Activated CD8-positive, alpha-beta memory T cell treated with anti-CD3 and anti-CD28 coated beads, Interleukin-2, amount 50 U/mL, for 1 hour (primary cell): ENCODE data around the gene EWSR1.
"Not testable (repeated sequence)": the region's sequence is repeated elsewhere in the genome, so short reads cannot be mapped to it uniquely, and the experiment has no call there.

Experiments
- DNase-seq: peaks from one replicate; pipeline ENCODE4 v3.0.0-alpha.2; 2020; ENCODE audit errors: extremely low read depth

Gene EWSR1

DNA sequence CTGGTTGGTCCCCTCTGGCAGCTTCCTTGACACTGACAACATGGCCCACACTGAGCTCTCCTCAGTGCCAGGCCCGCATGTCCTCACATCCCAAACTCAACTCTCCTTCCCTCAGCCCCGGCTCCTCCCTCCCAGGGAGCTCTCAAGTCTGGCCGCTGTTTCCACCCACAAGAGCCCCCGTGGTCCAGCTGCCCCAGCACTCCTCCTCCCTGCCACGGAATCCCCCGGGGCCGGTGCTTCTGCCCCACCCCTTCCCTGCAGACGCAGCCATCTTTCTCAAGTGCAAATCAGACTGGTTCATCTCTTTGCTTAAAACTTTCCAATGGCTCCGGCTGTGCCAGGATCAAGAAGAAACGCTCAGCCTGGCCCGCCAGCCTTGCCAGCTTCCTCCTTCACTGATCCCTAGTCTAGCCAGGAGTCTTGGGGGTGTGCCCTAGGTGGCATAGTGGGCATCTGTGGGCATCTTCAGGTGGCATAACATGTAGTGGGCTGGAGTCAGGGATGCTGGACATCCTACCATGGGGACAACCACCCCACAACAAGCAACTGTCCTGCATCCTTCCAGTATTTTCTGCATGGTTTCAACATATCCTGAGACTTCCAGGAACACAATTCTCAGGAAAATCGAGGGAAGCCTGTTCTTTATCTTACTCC, 69.7 kb downstream of the EWSR1 start:
- no peak for DNase-seq

DNA sequence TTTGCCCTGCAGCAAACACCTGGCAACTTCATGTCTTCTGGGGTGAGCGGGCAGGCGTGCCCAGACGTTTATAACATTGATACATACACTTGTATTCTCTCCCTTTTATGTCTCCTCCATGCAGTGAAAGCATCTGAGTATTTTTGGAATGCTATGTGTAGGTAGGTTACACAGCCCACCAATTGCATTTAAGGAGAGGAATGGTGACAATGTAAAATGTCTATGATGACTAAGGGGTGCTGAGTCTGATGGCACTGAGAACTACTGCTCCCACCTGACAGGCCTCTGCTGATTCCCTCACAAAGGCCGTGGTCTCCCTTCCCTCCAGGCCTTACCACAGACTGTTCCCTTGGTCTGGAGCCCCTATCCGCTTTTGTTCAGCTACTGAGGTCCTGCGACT, 70.3 kb downstream of the EWSR1 start:
- DNase-seq: no peak

DNA sequence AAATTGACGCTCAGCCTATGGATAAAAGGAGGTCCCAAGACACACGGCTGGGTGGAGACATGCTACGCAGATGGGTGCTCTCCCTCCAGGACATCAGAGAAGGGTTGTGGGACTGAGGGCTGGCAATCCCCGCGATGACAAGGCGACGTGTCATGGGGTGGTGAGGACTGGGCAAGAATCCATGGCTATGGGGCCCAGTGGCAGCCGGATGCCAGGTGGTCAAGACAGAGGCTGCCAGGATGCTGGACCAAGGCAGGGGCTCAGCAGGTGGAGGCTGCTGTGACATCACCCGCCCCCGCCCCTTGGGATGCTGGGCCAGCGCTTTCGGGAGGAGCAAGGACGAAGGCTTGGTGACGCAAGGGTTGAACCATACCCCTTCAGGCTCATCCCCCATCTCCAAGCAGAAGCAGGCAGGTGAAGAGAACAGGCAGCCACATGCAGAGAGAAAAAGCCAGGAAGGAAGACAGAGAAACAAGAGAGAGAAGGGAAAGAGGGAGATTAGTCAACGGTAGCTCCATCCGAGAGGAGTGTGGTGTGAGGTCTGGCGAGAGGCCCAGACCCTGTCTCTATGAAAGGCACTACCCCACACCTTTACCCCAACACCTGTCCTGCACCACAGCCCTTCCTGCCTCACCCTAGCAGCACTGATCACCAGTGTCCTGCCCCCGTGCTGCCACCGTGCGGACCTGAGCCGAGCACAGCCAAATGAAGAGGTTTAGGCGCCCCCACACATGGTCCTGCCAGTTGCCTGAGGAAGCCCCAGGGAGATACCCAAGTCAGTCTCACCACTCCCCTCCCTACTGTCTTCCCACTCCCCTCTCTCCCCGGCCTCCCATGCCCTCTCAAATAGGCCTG, 71.5 kb downstream of the EWSR1 start:
- no peak for DNase-seq

GRCh38 chr22:29340566-29340965, 72.5 kb downstream of the EWSR1 start:
- DNase-seq: no peak

DNA sequence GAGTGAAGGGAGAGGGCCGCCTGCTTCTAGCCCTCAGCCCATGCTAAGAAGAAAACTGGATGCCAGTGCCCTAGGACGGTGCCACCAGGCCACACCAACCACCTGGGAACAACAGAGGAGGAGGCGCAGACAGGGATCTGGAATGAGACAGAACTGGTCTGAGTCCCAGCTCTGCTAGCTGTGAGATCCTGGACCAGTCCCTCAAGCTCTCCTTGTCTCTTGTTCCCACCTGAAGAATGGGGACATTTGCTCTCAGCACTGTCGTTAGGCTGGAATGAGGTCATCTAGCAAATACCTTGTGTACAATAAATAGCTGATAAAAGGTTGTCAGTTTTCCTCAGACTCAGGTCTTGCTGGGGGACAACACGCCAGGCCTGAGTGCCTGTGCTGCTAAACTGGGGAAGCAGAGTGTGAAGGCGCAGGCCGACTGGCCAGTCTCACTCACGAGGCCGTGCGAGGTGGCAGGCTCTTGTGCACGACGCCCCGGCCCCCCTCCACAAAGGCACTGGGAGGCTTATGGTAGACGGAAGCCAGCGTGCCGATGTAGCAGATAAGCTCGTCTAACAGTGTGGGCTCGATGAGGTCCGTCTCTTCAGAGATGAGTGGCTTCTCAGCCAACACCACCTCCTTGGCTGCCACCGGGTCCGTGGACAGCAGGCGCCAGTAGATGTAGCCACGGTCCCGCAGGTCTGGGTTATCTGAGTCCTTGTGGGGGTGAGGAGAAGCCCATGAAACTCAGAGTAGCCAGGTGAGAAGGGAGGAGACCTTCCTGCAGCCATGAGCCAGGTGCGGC, 73.2 kb downstream of the EWSR1 start:
- DNase-seq: no peak

- DNase-seq: no peak
Observed at GRCh38 chr22:29341849-29342127, 73.7 kb downstream of the EWSR1 start.

DNA sequence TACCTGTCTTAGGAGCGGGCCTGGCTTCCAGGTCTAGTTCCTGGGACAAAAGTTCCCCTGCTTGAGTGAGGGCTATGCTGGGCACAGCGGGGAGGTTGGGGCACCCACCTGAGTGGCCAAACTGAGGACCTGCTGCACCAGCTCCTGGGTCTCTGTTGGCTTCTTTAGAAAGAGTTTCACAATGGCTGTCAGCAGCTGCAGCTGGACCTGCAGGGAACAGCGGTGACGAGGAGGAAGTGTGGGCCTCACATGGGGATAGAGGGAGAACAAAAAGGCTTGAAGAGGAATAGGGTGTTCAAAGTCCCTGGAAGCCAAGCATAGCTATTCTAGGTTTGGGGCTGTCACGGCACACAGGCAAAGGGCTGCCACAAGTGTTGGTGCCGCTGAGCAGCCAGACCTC, 74.1 kb downstream of the EWSR1 start:
- DNase-seq: no peak

DNA sequence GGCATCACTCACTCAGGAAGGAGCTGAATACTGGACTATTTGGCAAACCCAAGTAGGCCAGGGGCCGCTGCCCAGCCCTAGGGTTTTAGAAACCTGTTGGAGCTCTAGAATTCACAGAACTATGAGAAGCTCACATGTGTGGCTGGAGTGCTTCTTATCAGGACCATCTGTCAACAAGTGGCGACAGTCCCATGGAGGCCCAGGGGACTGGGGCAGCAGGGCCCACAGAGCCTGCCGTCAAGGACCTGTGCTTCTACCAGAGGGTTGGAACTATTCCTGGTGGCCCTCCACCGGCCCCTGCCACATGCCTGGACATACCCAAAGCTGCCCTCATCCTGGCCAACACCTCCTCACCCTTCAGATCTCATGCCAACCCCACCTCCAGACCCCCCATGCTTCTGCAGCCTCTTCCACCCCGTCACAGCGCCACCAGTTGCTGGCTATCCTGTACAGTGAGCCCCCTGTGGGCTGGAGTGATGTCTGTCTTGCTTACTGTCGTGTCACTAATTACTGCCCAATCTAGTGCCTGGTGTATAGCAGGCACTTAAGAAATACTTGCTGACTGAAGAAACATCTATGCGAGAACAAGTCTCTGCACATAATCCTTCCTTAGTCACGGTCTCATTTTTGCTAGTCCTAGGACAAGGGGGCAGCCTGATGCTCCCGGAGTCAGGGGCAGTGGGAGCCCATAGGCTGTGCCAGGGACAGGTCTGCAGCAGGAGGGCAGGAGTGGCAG, 74.7 kb downstream of the EWSR1 start:
- no peak for DNase-seq

DNA sequence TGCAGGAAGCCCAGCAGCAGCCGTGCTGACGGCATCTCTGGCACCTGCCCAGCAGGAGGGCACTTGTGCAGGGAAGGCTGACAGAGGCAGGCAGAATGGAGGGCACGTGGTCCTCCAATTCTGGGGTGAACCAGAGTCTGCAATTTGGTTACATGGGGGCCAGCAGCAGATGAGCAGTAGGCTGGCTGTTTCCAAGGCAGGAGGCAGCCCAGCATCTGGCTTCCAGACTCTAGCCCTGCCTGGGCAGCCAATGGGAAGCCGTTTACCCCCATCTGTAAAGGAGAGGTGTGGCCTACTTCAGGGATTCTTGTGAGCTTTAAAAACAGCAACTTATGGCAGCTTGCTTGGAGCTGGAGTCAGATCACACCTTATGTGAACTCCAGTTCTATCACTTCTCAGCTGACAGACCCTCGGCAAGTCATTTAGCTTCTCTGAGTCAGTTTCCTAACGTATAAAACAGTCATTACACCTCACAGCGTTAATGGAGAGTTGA, 75.3 kb downstream of the EWSR1 start:
- DNase-seq: no peak

- no peak for DNase-seq
Observed at GRCh38 chr22:29344137-29344536, 76.1 kb downstream of the EWSR1 start.

GRCh38 chr22:29344889-29345288, 76.8 kb downstream of the EWSR1 start:
- DNase-seq: not testable (repeated sequence)

DNA sequence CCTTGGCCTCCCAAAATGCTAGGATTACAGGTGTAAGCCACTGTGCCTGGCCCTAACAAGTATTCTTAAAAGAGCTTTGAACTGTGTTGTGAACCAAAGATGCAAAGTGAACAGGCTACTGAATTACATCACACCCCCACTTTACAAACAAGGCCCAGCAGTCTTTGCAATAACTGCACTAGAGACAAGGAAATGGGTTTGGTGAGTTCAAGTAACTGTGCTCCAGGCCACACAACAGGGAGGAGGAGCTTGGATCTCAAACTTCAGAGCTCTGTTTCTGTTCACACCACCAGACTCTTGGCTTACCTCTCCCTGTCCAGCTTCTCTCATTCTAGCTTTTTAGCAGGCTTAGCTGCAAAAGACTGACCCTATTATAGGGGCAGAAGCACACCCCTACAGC, 77.9 kb downstream of the EWSR1 start:
- no peak for DNase-seq

GRCh38 chr22:29346659-29347058, 78.6 kb downstream of the EWSR1 start:
- DNase-seq: no peak

DNA sequence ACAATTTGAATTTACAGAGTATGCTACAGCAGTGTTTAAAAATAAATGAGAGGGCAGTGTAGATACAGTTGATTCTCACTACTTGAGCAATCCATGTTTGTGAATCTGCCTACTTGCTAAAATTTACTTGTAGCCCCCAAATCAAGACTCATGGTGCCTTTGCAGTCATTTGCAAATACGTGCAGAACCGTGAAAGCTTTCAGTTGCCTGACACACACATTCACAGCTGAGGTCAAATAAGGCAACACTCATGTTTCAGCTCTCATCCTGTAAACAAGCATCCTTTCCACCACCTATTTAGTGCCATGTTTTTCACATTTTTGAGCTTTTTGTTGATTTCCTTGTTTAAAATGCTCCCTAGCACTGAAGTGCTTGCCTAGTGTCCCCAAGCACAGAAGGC, 80.0 kb downstream of the EWSR1 start:
- no peak for DNase-seq

DNA sequence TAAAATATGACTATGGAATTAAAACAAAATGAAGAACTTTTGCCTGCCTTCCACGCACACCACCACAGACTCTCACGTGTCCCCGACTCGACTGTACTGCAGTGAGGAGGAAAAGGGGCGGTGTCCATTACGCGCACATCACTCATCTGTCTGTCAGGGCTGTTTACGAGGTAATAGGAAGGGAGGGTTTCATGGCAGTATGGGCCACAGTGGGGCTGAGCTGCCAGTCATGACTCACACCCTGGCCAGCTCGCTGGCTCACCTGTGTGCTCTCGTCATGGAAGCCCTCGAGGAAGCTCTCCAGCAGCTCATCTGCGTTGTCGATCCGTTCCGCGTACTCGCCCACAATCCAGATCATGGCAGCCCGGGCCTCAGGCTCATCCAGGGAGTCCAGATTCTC, 80.9 kb downstream of the EWSR1 start:
- no peak for DNase-seq
